C4-2B (cell line): ENCODE data around the gene GPN2.

Experiments
- H3K27ac ChIP-seq: fragments of 450-650 bp; 2 replicates; pipeline ENCODE4 v1.5.1; 2017
- CTCF ChIP-seq: fragments of 450-650 bp; conservative IDR thresholded peaks from 2 replicates; pipeline ENCODE4 v1.5.1; 2017; ENCODE audit warnings: mild to moderate bottlenecking
- ZFX ChIP-seq: fragments of 450-650 bp; IDR thresholded peaks from 2 replicates; pipeline ENCODE4 v1.6.1; 2017

GPN2 gene

GRCh38 chr1:26922431-26922729 lies 32.3 kb upstream of the GPN2 start:
- TF ChIP-seq ZFX (no peak), CTCF (no peak)
- peak overlapping the region; percentile 94 for H3K27ac ChIP-seq

DNA sequence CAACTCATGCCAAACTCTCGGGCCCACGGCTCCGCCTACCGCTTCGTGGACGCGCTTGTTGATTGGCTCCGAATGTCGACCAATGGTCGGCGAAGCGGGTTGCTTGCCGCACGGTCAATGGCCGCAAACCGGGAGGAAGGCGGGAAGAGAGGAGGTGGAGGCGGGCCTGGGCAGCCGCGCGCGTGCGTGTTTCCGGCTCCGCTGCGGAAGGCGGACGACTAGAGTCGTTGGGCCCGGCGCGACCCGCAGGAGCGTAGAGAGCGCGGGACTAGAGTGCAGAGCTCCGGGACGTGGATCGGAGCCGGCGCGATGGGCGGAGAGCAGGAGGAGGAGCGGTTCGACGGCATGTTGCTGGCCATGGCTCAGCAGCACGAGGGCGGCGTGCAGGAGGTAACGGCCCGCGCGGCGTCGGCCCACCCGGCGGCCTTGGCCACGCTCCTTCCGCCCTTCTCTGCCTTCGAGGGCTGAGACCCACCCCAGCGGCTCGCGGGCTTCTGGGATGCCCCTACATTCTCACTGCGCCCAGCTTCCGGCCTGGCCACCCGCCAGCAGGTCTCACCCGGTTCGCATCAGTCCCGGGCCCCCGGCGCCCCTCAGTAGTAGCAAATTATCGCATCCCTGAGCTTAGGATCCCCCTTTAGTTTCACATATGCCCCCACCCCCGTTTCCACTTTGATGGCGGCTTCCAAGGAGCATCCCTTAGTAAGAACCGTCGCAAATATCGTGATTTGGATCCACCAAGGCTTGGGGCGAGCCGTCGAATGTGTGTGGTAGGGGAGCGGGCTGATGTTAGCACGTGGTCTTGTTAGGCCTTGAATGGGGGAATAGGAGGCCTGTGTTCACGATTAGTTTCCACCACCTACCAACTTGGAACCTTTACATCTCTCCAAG lies 31.7 kb upstream of the GPN2 start, which contains the start of gene NUDC:
Gene NUDC, plus strand, starts transcription at position 204 of the 891 bp plus-strand sequence. Its CDS starts 106 bp downstream, at position 310.
- TF ChIP-seq CTCF (no peak), ZFX (peak; percentile 94)
- peak within 1 kb of the TSS; percentile 94 for H3K27ac ChIP-seq

DNA sequence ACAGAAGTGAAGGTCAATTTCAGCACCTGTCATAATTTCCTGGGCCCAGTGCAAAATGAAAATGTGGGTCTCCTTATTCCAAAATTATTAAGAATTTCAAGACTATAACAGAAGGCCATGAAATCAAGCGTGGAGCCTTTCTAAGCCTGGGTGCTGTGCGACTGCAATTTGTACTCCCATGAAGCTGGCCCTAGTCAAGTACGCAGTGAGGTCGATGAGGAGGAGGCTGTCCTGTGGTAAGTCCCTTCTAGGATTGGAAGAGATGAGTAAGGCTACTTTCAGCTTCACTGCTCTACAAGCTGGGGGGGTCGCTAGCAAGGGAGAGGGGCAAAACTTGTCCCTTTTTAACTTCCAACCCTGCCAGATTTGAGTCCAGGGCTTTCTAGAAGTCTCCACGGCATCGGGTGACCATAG lies 31.1 kb upstream of the GPN2 start:
- H3K27ac ChIP-seq, result peak overlapping the region; percentile 94
- no peak for TF ChIP-seq CTCF

DNA sequence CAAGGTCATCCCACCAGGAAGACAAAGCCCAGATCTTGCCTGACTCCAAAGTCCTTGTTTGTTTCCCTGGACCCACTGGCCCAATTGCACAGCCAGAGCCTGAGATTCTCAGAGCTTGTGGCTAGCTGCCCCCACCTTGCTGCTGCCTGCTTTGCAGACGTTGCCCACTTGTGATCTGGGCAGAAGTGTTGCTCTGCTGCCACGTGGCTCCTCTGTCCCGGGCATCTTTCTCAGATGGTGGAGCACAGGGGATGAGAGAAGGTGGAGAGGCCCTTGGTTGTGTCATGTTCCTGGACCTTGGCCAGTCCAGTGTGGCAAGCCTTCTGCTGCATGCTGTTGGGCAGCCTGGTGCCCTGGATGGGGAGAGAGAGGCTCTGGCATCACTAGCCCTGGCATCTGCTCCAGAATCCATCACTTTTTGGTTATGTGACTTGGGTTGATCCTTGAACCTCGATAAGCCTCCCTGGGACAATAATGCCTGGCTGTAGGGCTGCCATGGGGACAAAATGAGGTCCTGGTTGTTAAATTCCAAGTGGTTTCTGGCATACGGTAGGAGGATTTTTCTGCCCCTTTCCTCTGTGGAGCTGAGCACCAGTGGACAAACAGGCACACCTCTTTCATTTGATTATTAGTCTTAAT lies 25.2 kb upstream of the GPN2 start:
- H3K27ac ChIP-seq, result no peak overlapping the region
- TF ChIP-seq CTCF (no peak), ZFX (no peak)

GRCh38 chr1:26913754-26914619 lies 23.9 kb upstream of the GPN2 start, which contains the start of gene NR0B2:
NR0B2 (minus strand) TSS chr1:26913975; CDS start chr1:26913940, 35 bp downstream.
- TF ChIP-seq ZFX (no peak), CTCF (no peak)
- peak within 1 kb of the TSS; percentile 5; the same call in 1 of the 2 replicates for H3K27ac ChIP-seq

- TF ChIP-seq ZFX, result no peak
- TF ChIP-seq CTCF, result no peak
- 0 out of 2 replicates have a peak overlapping the region, but pooled peaks have one; percentile 5 for H3K27ac ChIP-seq
Measured at GRCh38 chr1:26913389-26913753, 23.3 kb upstream of the GPN2 start.
